HepG2 (cell line): Measurements from ENCODE around the gene ABT1. TPM values are rescaled to one million over a fixed set of nuclear protein-coding genes. Genes with fewer than 3 reads are reported as not detected.

Source experiments
- ATAC-seq: fragments of 200-7000 bp; cut with Tn5 transposase; 3 replicates; pipeline ENCODE4 v1.9.1; 2020; ENCODE audit warnings: mild to moderate bottlenecking, moderate library complexity
- BruUV-seq: library from RNA; stranded (reverse); fragments of 400-500 nt; replicated peaks from 2 replicates; lab custom pipeline; 2021; lab: Mats Ljungman, UMichigan
- CTCF ChIA-PET: fragments of 300-600 bp; formaldehyde crosslinking; extraction: SDS; loops from one replicate; lab custom pipeline; 2021; ENCODE audit warnings: low total read pairs, inconsistent platforms, low intra/inter-chr PET ratio; lab: Yijun Ruan, JAX
- POLR2A ChIA-PET: fragments of 350-600 bp; sonication (Branson Sonifier 250); formaldehyde crosslinking; loops from one replicate; lab custom pipeline; 2020; ENCODE audit warnings: antibody characterized with exemption, inconsistent platforms; lab: Yijun Ruan, JAX
- DNase-seq: peaks from one replicate; pipeline ENCODE4 v3.0.0-alpha.2; 2015; ENCODE audit warnings: low spot score
- FAIRE-seq: peaks from 3 replicates; lab custom pipeline; 2011; peaks lifted over from hg19 to GRCh38; lab: Jason Lieb, UNC
- H2AFZ ChIP-seq: one replicate; pipeline ENCODE4 v1.6.1; 2011; ENCODE audit warnings: low read length, inconsistent platforms
- H3K27ac ChIP-seq: fragments of 300-600 bp; 3 replicates; pipeline ENCODE4 v1.8.0; 2011; ENCODE audit warnings: mixed run types, mild to moderate bottlenecking, mixed read lengths, low read length, inconsistent platforms; ENCODE audit not compliant: insufficient read depth; ENCODE audit errors: extremely low read length
- H3K27me3 ChIP-seq, 2 experiments: fragments of 200-600 bp in 1 of 2; 2 replicates in 1 of 2; 3 replicates in 1 of 2; pipeline versions ENCODE4 v1.6.0 to v1.8.0; 2011; ENCODE audit warnings: low read length in 2 of 2, mild to moderate bottlenecking in 2 of 2, moderate library complexity in 2 of 2, inconsistent platforms in 1 of 2; ENCODE audit not compliant: insufficient read depth in 2 of 2, control insufficient read depth in 1 of 2
- H3K36me3 ChIP-seq, 2 experiments: fragments of 200-600 bp in 1 of 2; replicated peaks in 1 of 2; 2 replicates in 1 of 2; 3 replicates in 1 of 2; pipeline versions ENCODE4 v1.5.1 to v1.8.0; 2011; ENCODE audit warnings: low read length in 2 of 2, inconsistent platforms in 1 of 2; ENCODE audit not compliant: insufficient read depth in 2 of 2, control insufficient read depth in 1 of 2
- H3K4me1 ChIP-seq: 2 replicates; pipeline ENCODE4 v1.5.1; 2012; ENCODE audit warnings: low read length, inconsistent platforms; ENCODE audit not compliant: insufficient read depth
- H3K4me2 ChIP-seq: 2 replicates; pipeline ENCODE4 v1.6.0; 2011; ENCODE audit warnings: low read depth, low read length, inconsistent platforms
- H3K4me3 ChIP-seq, 3 experiments: fragments of 200-600 bp in 1 of 3; sonication (generic), shearing (Covaris generic) in 1 of 3; replicated peaks in 1 of 3; 2 replicates each; pipeline ENCODE4 v1.5.1; 2011 to 2016; ENCODE audit warnings: low read length in 3 of 3, inconsistent platforms in 2 of 3, low read depth in 2 of 3, mild to moderate bottlenecking in 2 of 3, control low read depth in 1 of 3, mixed read lengths in 1 of 3; ENCODE audit not compliant: insufficient read depth in 1 of 3
- H3K79me2 ChIP-seq: one replicate; pipeline ENCODE4 v1.6.1; 2011; ENCODE audit warnings: low read length, inconsistent platforms; ENCODE audit not compliant: insufficient read depth
- H3K9ac ChIP-seq: 2 replicates; pipeline ENCODE4 v1.6.0; 2011; ENCODE audit warnings: mild to moderate bottlenecking, low read depth, low read length, inconsistent platforms; ENCODE audit not compliant: insufficient read depth
- H3K9me3 ChIP-seq: 2 replicates; pipeline ENCODE4 v1.5.1; 2012; ENCODE audit warnings: mild to moderate bottlenecking, low read length
- H4K20me1 ChIP-seq: 2 replicates; pipeline ENCODE4 v1.6.0; 2011; ENCODE audit warnings: inconsistent platforms, mild to moderate bottlenecking, low read length, moderate library complexity; ENCODE audit not compliant: insufficient read depth
- ETV5 ChIP-seq: IDR thresholded peaks from 2 replicates; pipeline ENCODE4 v1.6.1; 2018; ENCODE audit warnings: missing biosample characterization, missing genetic modification reagents, inconsistent platforms, borderline replicate concordance
- GABPB1 ChIP-seq: IDR thresholded peaks from 2 replicates; pipeline ENCODE4 v1.6.1; 2016; ENCODE audit warnings: mild to moderate bottlenecking, missing genetic modification reagents, moderate library complexity, missing compliant biosample characterization
- HDAC2 ChIP-seq: sonication (generic); formaldehyde crosslinking; IDR thresholded peaks from 2 replicates; pipeline ENCODE4 v1.4.0; 2020; ENCODE audit warnings: missing genetic modification reagents
- HNRNPL ChIP-seq: fragments of 200-400 bp; formaldehyde crosslinking; IDR thresholded peaks from 2 replicates; pipeline ENCODE4 v1.6.1; 2017; ENCODE audit warnings: mild to moderate bottlenecking, low read depth, low read length
- KMT2A ChIP-seq: sonication (generic); formaldehyde crosslinking; IDR thresholded peaks from 2 replicates; pipeline ENCODE4 v1.4.0; 2020; ENCODE audit warnings: missing genetic modification reagents
- MIER3 ChIP-seq: IDR thresholded peaks from 2 replicates; pipeline ENCODE4 v1.6.1; 2016; ENCODE audit warnings: missing compliant biosample characterization, borderline replicate concordance
- NONO ChIP-seq, 2 experiments: fragments of 450-650 bp in 1 of 2; sonication (generic) in 1 of 2; formaldehyde crosslinking in 1 of 2; IDR thresholded peaks in 1 of 2; conservative IDR thresholded peaks in 1 of 2; 2 replicates each; pipeline versions ENCODE4 v1.6.1 to v1.8.0; 2017 to 2022; ENCODE audit warnings: mild to moderate bottlenecking in 1 of 2, missing genetic modification reagents in 1 of 2, moderate library complexity in 1 of 2
- NR1H2 ChIP-seq: sonication (generic); formaldehyde crosslinking; IDR thresholded peaks from 2 replicates; pipeline ENCODE4 v1.8.1; 2022; ENCODE audit warnings: low read depth, missing genetic modification reagents, borderline replicate concordance
- PCBP1 ChIP-seq: fragments of 200-400 bp; formaldehyde crosslinking; IDR thresholded peaks from 2 replicates; pipeline ENCODE4 v1.6.1; 2017; ENCODE audit warnings: mild to moderate bottlenecking, low read depth, low read length, borderline replicate concordance
- ZBTB33 ChIP-seq: sonication (generic); formaldehyde crosslinking; IDR thresholded peaks from 2 replicates; pipeline ENCODE4 v1.4.0; 2020; ENCODE audit warnings: missing genetic modification reagents
- ZNF589 ChIP-seq: sonication (generic); formaldehyde crosslinking; conservative IDR thresholded peaks from 2 replicates; pipeline ENCODE4 v1.8.0; 2022; ENCODE audit warnings: mild to moderate bottlenecking, moderate library complexity, missing genetic modification reagents
- ZNF672 ChIP-seq: sonication (generic); formaldehyde crosslinking; IDR thresholded peaks from 2 replicates; pipeline ENCODE4 v1.8.1; 2022; ENCODE audit warnings: missing genetic modification reagents
- ZSCAN31 ChIP-seq: sonication (generic); formaldehyde crosslinking; IDR thresholded peaks from 2 replicates; pipeline ENCODE4 v1.5.0; 2020; ENCODE audit warnings: low read depth, mild to moderate bottlenecking, missing genetic modification reagents
- WGBS: methylation state at CpG from one replicate; pipeline ENCODE4 v1.1.6; 2017; ENCODE audit warnings: low lambda C conversion rate; 5-methylcytosine and 5-hydroxymethylcytosine counted together
- in situ Hi-C: cut with HindIII; loops from 2 replicates; pipeline ENCODE4 v1.10.0; 2017; ENCODE audit warnings: low pct_unique_long_range_greater_than_20kb; ENCODE audit not compliant: extremely low pct_ligation_motif_present
- intact Hi-C: fragments of 100-400 bp; cut with micrococcal nuclease; formaldehyde crosslinking; loops from one replicate; pipeline ENCODE4 v1.10.0; 2022; ENCODE audit not compliant: unreplicated experiment
- polyA plus RNA-seq, 8 experiments: library from polyadenylated mRNA; depleted of rRNA in 3 of 8; stranded (reverse) in 7 of 8; unstranded in 1 of 8; fragments of >200 nt; fragmentation: Illumina TruSeq in 4 of 8; extraction: Trizol in 4 of 8; gene quantifications; 2 replicates each; pipeline versions ENCODE4 v1.2.1 to v1.2.3, GENCODE V29; 2011 to 2016; ENCODE audit warnings: low read depth in 4 of 8, missing spikeins in 1 of 8, mixed read lengths in 1 of 8; ENCODE audit not compliant: insufficient read depth in 1 of 8
- total RNA-seq, 5 experiments: library from RNA; depleted of rRNA; stranded (reverse); fragments of >200 nt; fragmentation: Illumina TruSeq; extraction: Trizol; gene quantifications; 2 replicates each; pipeline ENCODE4 v1.2.3, GENCODE V29; 2016; ENCODE audit warnings: low read depth in 1 of 5

ABT1 gene
- total and polyA plus RNA-seq, 2 of the 13 experiments (the other 11 are each of a cell fraction or from before 2014, with no cell fraction given), result 38.4 TPM

- in situ Hi-C loops, result no loop called here
- FAIRE-seq, result no peak
- no peak for ATAC-seq
These were observed 33.3 kb upstream of the ABT1 start for GRCh38 chr6:26563488-26563887.

DNA sequence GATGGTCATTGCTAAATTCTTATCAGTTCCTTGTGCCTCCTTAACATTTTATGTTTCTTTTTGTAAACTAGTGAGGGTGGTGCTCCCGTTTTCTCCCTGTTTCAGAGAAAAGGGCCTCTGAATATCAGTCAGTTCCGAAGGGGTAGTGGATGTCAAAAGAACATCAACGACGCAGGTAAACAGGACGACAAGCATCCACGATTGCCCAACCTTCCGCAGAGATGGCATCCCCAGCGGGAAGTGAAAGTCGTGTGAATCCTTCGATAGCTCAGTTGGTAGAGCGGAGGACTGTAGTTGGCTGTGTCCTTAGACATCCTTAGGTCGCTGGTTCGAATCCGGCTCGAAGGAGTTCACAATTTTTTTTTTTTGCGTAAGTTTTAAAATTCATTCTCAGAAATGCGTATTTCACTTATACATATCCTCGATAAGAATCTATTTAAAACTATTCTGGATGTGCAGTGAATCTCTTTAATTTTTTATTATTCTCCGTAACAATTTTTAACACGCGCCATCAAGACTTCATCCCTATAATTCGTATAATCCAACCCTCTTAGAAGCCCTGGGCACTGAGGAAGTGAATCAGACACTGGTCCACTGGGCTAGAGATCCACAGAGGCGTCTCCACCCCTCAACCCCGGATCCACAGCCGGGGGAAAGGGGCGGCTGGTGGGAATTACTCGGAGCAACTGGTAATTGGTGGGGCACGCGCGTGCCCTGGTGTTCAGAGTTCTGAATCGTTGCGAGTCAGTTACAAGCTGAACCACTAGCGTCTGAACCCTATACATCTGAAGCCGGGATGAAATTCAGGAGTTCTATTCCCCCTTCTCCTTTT is 27.9 kb upstream of the ABT1 start:
- no peaks in the 10 kb centered on the region for H3K79me2 ChIP-seq
- peak overlapping the region; percentile 55 to 85 (median 78) for H3K4me3 ChIP-seq
- DNase-seq, result peak; percentile 95
- WGBS, result 37% methylated on average over 34 of the region's 34 CpGs
- intact Hi-C loops (loop anchor here (1.0 to 5.0 kb wide), 3 partner anchors 15 to 1103 kb away; no protein-coding TSS in a partner anchor), in situ Hi-C loops (no loop called here)
- peak overlapping the region; percentile 84 for H2AFZ ChIP-seq
- H3K27ac ChIP-seq, result peak overlapping the region; percentile 7
- no peaks in the 10 kb centered on the region; a peak in 1 of 5 replicates for H3K27me3 ChIP-seq
- BruUV-seq, result no TSS peak
- ChIA-PET POLR2A (interaction anchor here (1.1 kb wide), 1 partner anchor 12 kb away, joined by 3 read pairs; no protein-coding TSS in a partner anchor), CTCF (no interaction called here)
- peak overlapping the region; percentile 48 for H3K4me2 ChIP-seq
- peak; percentile 71 for FAIRE-seq
- no peaks in the 10 kb centered on the region for H4K20me1 ChIP-seq
- ATAC-seq, result peak; percentile 35
- peaks cover 61% of the 10 kb centered on the region for H3K4me1 ChIP-seq
- H3K9me3 ChIP-seq, result no peaks in the 10 kb centered on the region
- no peaks in the 10 kb centered on the region for H3K36me3 ChIP-seq
- peak overlapping the region; percentile 53 for H3K9ac ChIP-seq
- TF ChIP-seq HDAC2 (CRISPR knock-in tag) (peak; percentile 88), NONO (IDR thresholded peaks at IDR 0.05) (no peak), NONO (CRISPR knock-in tag; conservative IDR thresholded peaks at IDR 0.05) (peak; percentile 75), MIER3 (CRISPR knock-in tag) (peak; percentile 86; the same call in 1 of the 2 replicates), ZNF672 (no peak), ZSCAN31 (CRISPR knock-in tag) (peak; percentile 48; the same call in 1 of the 2 replicates), PCBP1 (no peak), GABPB1 (no peak; the same call in 1 of the 2 replicates), ZBTB33 (CRISPR knock-in tag) (peak; percentile 81), ZNF589 (CRISPR knock-in tag) (no peak), ETV5 (CRISPR knock-in tag) (peak; percentile 70), HNRNPL (no peak), KMT2A (CRISPR knock-in tag) (peak; percentile 75)

More at GRCh38 chr6:26563488-26563887, 33.3 kb upstream of the ABT1 start:
- WGBS, result 89% methylated on average over 6 of the region's 6 CpGs
- H4K20me1 ChIP-seq, result no peaks in the 10 kb centered on the region
- peaks cover 76% of the 10 kb centered on the region for H3K4me1 ChIP-seq
- intact Hi-C loops, result no loop called here
- no peaks in the 10 kb centered on the region for H3K79me2 ChIP-seq
- no peak overlapping the region for H3K4me3 ChIP-seq
- POLR2A ChIA-PET, result interaction anchor here (0.8 kb wide), 1 partner anchor 347 kb away, joined by 3 read pairs; a partner anchor contains a TSS
- DNase-seq, result no peak
- no peak overlapping the region for H3K4me2 ChIP-seq
- no peak overlapping the region for H3K27ac ChIP-seq
- H3K27me3 ChIP-seq, result no peaks in the 10 kb centered on the region; a peak in 1 of 5 replicates
- peak overlapping the region; percentile 33 for H2AFZ ChIP-seq
- BruUV-seq, result no TSS peak
- no peak overlapping the region for H3K9ac ChIP-seq
- H3K36me3 ChIP-seq, result no peaks in the 10 kb centered on the region
- no peak for TF ChIP-seq NR1H2 (CRISPR knock-in tag)
- CTCF ChIA-PET, result no interaction called here
- no peaks in the 10 kb centered on the region for H3K9me3 ChIP-seq
